Aorta (tissue), 5 donors: Measurements from ENCODE around the gene FGF14. TPM values are rescaled to one million over a fixed set of nuclear protein-coding genes. Genes with fewer than 3 reads are reported as not detected.

Source experiments
- ATAC-seq: fragments of 200-7000 bp; cut with Tn5 transposase; one replicate; pipeline ENCODE4 v1.9.1; 2022; ENCODE audit warnings: moderate library complexity; ENCODE audit not compliant: low FRiP score
- DNase-seq, 2 donors: peaks; one replicate each; pipeline ENCODE4 v3.0.0-alpha.2; 2020
- H3K27ac ChIP-seq, 2 donors: one replicate each; pipeline ENCODE4 v1.5.1; 2013; ENCODE audit warnings: low read length in 2 of 2, mild to moderate bottlenecking in 2 of 2, moderate library complexity in 2 of 2, control low read depth in 1 of 2, inconsistent platforms in 1 of 2, low read depth in 1 of 2
- H3K27me3 ChIP-seq, 2 donors: one replicate each; pipeline ENCODE4 v1.6.1; 2013; ENCODE audit warnings: control low read depth in 1 of 2, low read length in 1 of 2, mild to moderate bottlenecking in 1 of 2, moderate library complexity in 1 of 2; ENCODE audit not compliant: insufficient read depth in 2 of 2, control insufficient read depth in 1 of 2
- H3K36me3 ChIP-seq, 2 donors: one replicate each; pipeline ENCODE4 v1.6.1; 2013; ENCODE audit warnings: control low read depth in 1 of 2, low read length in 1 of 2, mild to moderate bottlenecking in 1 of 2; ENCODE audit not compliant: insufficient read depth in 2 of 2, control insufficient read depth in 1 of 2
- H3K4me1 ChIP-seq, 2 donors: one replicate each; pipeline ENCODE4 v1.6.1; 2013; ENCODE audit warnings: low read length in 2 of 2, control low read depth in 1 of 2, mild to moderate bottlenecking in 1 of 2, moderate library complexity in 1 of 2; ENCODE audit not compliant: insufficient read depth in 2 of 2, control insufficient read depth in 1 of 2
- H3K4me3 ChIP-seq, 2 donors: one replicate each; pipeline ENCODE4 v1.5.1; 2013; ENCODE audit warnings: low read length in 2 of 2, control low read depth in 1 of 2, mild to moderate bottlenecking in 1 of 2
- H3K9me3 ChIP-seq: one replicate; pipeline ENCODE4 v1.6.1; 2013; ENCODE audit warnings: mild to moderate bottlenecking, low read length; ENCODE audit not compliant: control insufficient read depth
- WGBS, 2 donors: extraction: QIAGEN DNeasy Blood & Tissue Kit; methylation state at CpG; one replicate each; pipeline ENCODE4 v1.1.7; 2013; 5-methylcytosine and 5-hydroxymethylcytosine counted together
- intact Hi-C, 2 donors: fragments of 100-400 bp; cut with DNase I; formaldehyde crosslinking; loops; one replicate each; pipeline versions ENCODE4 v1.14.2 to v1.15.0; 2022
- microRNA-seq, 2 donors: library from miRNA; unstranded; fragments of <30 nt; microRNA quantifications; one replicate each; pipeline ENCODE4 v1.2.0, GENCODE V29; 2020
- polyA plus RNA-seq, 2 donors: library from polyadenylated mRNA; stranded (reverse); fragments of 200-250 nt; gene quantifications; one replicate each; pipeline ENCODE4 v1.2.3, GENCODE V29; 2013
- total RNA-seq, 2 donors: library from RNA; stranded (reverse); fragmentation: NEBNext Ultra II Directional; extraction: Animal tissue kit (Norgen Biotek cat#: 25700); gene quantifications; one replicate each; pipeline ENCODE4 v1.2.1, GENCODE V29; 2021
- donor health status: healthy with polysubstance abuse.
- donor health status: Bipolar disorder and iron deficiency.
- donor health status: DM: no; HTN: no; CAD: no.
- donor health status: DM: no; HTN: no; CAD: no.
- donor health status: DM: yes; HTN: yes; CAD: no.

The FGF14 gene
- total and polyA plus RNA-seq, 4 donors, result 0.13 to 4.6 (median 0.72) TPM

- Histone ChIP-seq H3K27me3 (no peaks in the 10 kb centered on the region), H3K4me3 (no peak overlapping the region), H3K36me3 (no peaks in the 10 kb centered on the region), H3K9me3 (no peaks in the 10 kb centered on the region), H3K27ac (no peak overlapping the region), H3K4me1 (peaks cover 0 to 7% of the 10 kb centered on the region in 2 donors)
- intact Hi-C loops, result no loop called here
- DNase-seq, result no peak
- no peak for ATAC-seq
- WGBS, 2 donors, result 92 to 96% methylated on average over 2 of the region's 2 CpGs
These were observed 715.8 kb downstream of the FGF14 start for GRCh38 chr13:101686003-101686402.

DNA sequence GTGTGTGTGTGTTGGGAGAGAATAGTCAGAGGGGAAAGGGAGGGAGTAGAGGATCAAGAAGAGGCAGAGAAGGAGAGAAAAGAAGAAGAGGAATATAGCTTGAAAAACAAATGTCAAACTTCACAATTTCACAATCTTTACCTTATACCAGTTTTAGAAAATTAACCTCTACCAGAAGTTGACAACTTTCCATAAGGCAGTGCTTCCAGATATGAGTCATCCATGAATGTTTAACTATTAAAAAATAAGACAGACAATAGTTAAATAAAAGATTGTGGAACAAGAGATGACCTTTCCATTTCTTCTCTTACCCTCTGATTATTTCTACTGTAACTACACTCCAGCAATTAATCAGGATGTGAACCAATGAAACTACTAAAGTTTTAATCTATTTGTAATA is 720.0 kb downstream of the FGF14 start:
- Histone ChIP-seq H3K27ac (no peak overlapping the region), H3K36me3 (no peaks in the 10 kb centered on the region), H3K4me3 (no peak overlapping the region), H3K4me1 (peaks cover 0 to 7% of the 10 kb centered on the region in 2 donors), H3K27me3 (no peaks in the 10 kb centered on the region), H3K9me3 (no peaks in the 10 kb centered on the region)
- no peak for ATAC-seq
- intact Hi-C loops, result no loop called here
- DNase-seq, result no peak

DNA sequence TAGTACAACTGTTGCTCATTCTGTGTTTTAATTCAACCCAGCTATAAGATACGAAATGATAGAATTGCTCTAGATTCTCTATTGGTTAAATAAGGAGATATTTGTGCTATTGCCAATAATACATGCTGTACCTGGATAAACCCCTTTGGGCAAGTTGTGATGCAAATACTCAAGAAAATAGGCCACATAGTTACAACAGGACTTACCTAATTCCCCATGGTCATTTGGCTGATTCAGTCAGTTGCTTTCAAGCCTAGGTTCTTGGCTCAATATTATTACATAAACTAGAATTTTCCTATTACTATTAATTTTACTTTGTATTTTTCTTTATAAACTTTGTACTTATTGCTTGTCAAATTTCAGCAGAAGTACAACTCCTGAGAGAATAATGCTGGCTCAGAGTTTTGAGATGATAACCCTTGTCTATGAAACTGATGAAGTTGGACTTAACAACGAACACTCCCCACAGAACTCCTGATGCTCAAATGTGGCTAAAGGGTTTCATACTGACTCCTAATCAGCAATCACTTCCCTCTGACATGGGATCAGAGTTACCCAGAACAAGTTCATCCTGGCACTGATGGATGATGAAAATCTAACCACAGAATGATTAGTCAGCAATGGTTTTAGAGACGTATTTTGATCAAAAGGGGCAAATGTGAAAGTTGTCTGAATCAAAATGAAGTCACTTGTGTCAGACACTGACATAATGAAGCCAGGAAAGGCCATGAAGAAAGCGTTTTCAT is 728.3 kb downstream of the FGF14 start:
- no peak overlapping the region for H3K4me3 ChIP-seq
- no peaks in the 10 kb centered on the region for H3K4me1 ChIP-seq
- H3K9me3 ChIP-seq, result no peaks in the 10 kb centered on the region
- DNase-seq, result no peak
- 79 to 81% methylated on average over 4 of the region's 4 CpGs for WGBS, 2 donors
- intact Hi-C loops, result no loop called here
- H3K36me3 ChIP-seq, result no peaks in the 10 kb centered on the region
- no peak for ATAC-seq
- no peaks in the 10 kb centered on the region for H3K27me3 ChIP-seq
- no peak overlapping the region for H3K27ac ChIP-seq

- Histone ChIP-seq H3K4me1 (no peaks in the 10 kb centered on the region), H3K4me3 (no peak overlapping the region), H3K27me3 (no peaks in the 10 kb centered on the region), H3K36me3 (no peaks in the 10 kb centered on the region), H3K27ac (no peak overlapping the region), H3K9me3 (no peaks in the 10 kb centered on the region)
- 49 to 50% methylated on average over 4 of the region's 4 CpGs for WGBS, 2 donors
- intact Hi-C loops, result no loop called here
- no peak for DNase-seq
- ATAC-seq, result no peak
These were observed 740.0 kb downstream of the FGF14 start for GRCh38 chr13:101661839-101662238.

Small RNA genes lying within 50 kb of the gene (microRNA-seq; reads per million reads assigned to microRNA genes)
- 0.99 to 1.8 reads per million in 2 donors for gene MIR2681
- 1.8 to 2.0 reads per million in 2 donors for gene MIR4705

Other genes with a start within 250 kb of the FGF14 start
- 10 to 100 TPM; 36.9 to 44.9 TPM for gene TPP2, start 194.9 kb upstream of the FGF14 start, total RNA-seq
- gene TPP2, start 194.9 kb upstream of the FGF14 start, polyA plus RNA-seq, result 10 to 100 TPM; 14.1 to 15.5 TPM